Measurements from ENCODE around the gene SCUBE3.

GRCh38 chr6:35300848-35301247 is 87.1 kb downstream of the SCUBE3 start:
- TF ChIP-seq CTCF (conservative IDR thresholded peaks at IDR 0.05; ENCODE audit: low read length) (no peak), EZH2phosphoT487 (IDR thresholded peaks at IDR 0.05; ENCODE audit: borderline replicate concordance) (no peak)
